ENCODE measurements around the gene BAIAP2L2.

DNA sequence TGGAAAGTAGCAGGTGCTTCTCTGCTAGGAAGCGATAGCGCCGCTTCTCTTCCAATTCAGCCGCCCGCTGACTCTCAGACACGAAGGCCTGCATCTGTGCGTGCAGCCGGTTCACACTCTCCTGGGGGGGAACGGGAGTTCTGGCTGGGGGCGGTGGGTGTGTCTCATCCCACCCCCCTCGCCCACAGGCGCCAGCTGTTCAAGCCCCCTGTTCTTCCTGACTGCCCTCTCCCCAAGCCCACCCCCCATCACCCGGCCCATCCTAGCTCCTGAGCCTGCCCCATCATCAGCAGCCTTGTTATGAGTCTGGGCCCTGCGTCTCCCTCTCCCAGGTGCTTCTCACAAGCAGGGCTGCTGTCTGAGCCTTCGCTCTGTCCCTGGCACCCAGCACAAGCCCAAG lies 13.4 kb downstream of the BAIAP2L2 start:
- TF ChIP-seq, protein P1, sequence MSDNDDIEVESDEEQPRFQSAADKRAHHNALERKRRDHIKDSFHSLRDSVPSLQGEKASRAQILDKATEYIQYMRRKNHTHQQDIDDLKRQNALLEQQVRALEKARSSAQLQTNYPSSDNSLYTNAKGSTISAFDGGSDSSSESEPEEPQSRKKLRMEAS (IDR thresholded peaks at IDR 0.05), result no peak
- TF ChIP-seq, protein P2, sequence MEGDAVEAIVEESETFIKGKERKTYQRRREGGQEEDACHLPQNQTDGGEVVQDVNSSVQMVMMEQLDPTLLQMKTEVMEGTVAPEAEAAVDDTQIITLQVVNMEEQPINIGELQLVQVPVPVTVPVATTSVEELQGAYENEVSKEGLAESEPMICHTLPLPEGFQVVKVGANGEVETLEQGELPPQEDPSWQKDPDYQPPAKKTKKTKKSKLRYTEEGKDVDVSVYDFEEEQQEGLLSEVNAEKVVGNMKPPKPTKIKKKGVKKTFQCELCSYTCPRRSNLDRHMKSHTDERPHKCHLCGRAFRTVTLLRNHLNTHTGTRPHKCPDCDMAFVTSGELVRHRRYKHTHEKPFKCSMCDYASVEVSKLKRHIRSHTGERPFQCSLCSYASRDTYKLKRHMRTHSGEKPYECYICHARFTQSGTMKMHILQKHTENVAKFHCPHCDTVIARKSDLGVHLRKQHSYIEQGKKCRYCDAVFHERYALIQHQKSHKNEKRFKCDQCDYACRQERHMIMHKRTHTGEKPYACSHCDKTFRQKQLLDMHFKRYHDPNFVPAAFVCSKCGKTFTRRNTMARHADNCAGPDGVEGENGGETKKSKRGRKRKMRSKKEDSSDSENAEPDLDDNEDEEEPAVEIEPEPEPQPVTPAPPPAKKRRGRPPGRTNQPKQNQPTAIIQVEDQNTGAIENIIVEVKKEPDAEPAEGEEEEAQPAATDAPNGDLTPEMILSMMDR (IDR thresholded peaks at IDR 0.05), result no peak
- TF ChIP-seq CBX8 (IDR thresholded peaks at IDR 0.05), result no peak

All from A549 (cell line).